ENCODE measurements around the gene NEK11. TPM values are rescaled to one million over a fixed set of nuclear protein-coding genes. Genes with fewer than 3 reads are reported as not detected.

Gene NEK11
- total RNA-seq, 1 experiment from 2014 or later: 6.1 TPM

GRCh38 chr3:131397889-131398288 lies 371.2 kb downstream of the NEK11 start:
- no peak for DNase-seq (ENCODE audit: low read depth)

Other genes with a start within 250 kb of the NEK11 start
- 59.2 and 59.8 TPM in 2 replicates for gene ATP2C1, start 132.8 kb upstream of the NEK11 start, total RNA-seq (2014; rRNA removed)
- gene ASTE1, start 52 bp upstream of the NEK11 start, total RNA-seq (2014; rRNA removed): 7.1 and 8.4 TPM in 2 replicates